ENCODE data around the gene MYH11.

GRCh38 chr16:15866451-15866850, 9.6 kb upstream of the MYH11 start:
- TF ChIP-seq SP1 (IDR thresholded peaks at IDR 0.05) (no peak), ELF4 (IDR thresholded peaks at IDR 0.05) (no peak), FOXA1 (IDR thresholded peaks at IDR 0.05) (no peak), ZNF384 (IDR thresholded peaks at IDR 0.05) (no peak), CTBP1 (IDR thresholded peaks at IDR 0.05; ENCODE audit: borderline replicate concordance) (no peak), ARNT (IDR thresholded peaks at IDR 0.05) (no peak), PKNOX1 (IDR thresholded peaks at IDR 0.05) (no peak)

Data from HEK293T (cell line).